Tibial nerve (tissue), 4 donors: ENCODE data around the gene NDUFA13. TPM values are rescaled to one million over a fixed set of nuclear protein-coding genes. Genes with fewer than 3 reads are reported as not detected.

ENCODE experiments used
- DNase-seq, 2 donors: peaks; one replicate each; pipeline ENCODE4 v3.0.0-alpha.2; 2019; ENCODE audit warnings: low spot score in 2 of 2
- H3K27ac ChIP-seq, 4 donors: fragments of 200-600 bp; sonication (generic) in 3 of 4; one replicate each; pipeline ENCODE4 v1.5.1; 2017 to 2019; ENCODE audit warnings: mild to moderate bottlenecking in 1 of 4
- H3K27me3 ChIP-seq, 2 donors: fragments of 200-600 bp; sonication (generic) in 1 of 2; one replicate each; pipeline versions ENCODE4 v1.5.1 to v1.6.0; 2017 to 2019
- H3K36me3 ChIP-seq, 3 donors: fragments of 200-600 bp; sonication (generic); one replicate each; pipeline ENCODE4 v1.5.1; 2018 to 2019
- H3K4me1 ChIP-seq, 4 donors: fragments of 200-600 bp; sonication (generic) in 3 of 4; one replicate each; pipeline ENCODE4 v1.5.1; 2017 to 2019
- H3K4me3 ChIP-seq, 4 donors: fragments of 200-600 bp; sonication (generic) in 3 of 4; one replicate each; pipeline ENCODE4 v1.5.1; 2017 to 2019; ENCODE audit warnings: mild to moderate bottlenecking in 1 of 4, moderate library complexity in 1 of 4
- H3K9me3 ChIP-seq, 4 donors: fragments of 200-600 bp; sonication (generic) in 3 of 4; one replicate each; pipeline ENCODE4 v1.5.1; 2017 to 2019
- CTCF ChIP-seq, 5 experiments: fragments of 200-600 bp in 3 of 5; fragments of 450-650 bp in 2 of 5; sonication (generic) in 3 of 5; IDR thresholded peaks; one replicate each; pipeline ENCODE4 v1.5.1; 2016 to 2019; ENCODE audit warnings: antibody characterized with exemption in 5 of 5, mild to moderate bottlenecking in 3 of 5, moderate library complexity in 2 of 5
- EP300 ChIP-seq, 2 donors: sonication (generic); formaldehyde crosslinking; IDR thresholded peaks; one replicate each; pipeline ENCODE4 v1.6.1; 2017; ENCODE audit warnings: antibody characterized with exemption in 2 of 2, mild to moderate bottlenecking in 1 of 2
- POLR2A ChIP-seq, 2 donors: fragments of 450-650 bp; IDR thresholded peaks; one replicate each; pipeline ENCODE4 v1.6.1; 2017; ENCODE audit warnings: antibody characterized with exemption in 2 of 2, mild to moderate bottlenecking in 2 of 2, moderate library complexity in 2 of 2
- WGBS, 2 donors: methylation state at CpG; one replicate each; pipeline ENCODE4 v1.1.5; 2018; 5-methylcytosine and 5-hydroxymethylcytosine counted together
- total RNA-seq, 4 donors: library from RNA; depleted of rRNA; stranded (reverse); fragments of >200 nt; gene quantifications; one replicate each; pipeline ENCODE4 v1.1.0, GENCODE V29; 2016

The NDUFA13 gene
- total RNA-seq, 4 donors from 2014 or later, result 27.3 to 93.6 (median 61.6) TPM

DNA sequence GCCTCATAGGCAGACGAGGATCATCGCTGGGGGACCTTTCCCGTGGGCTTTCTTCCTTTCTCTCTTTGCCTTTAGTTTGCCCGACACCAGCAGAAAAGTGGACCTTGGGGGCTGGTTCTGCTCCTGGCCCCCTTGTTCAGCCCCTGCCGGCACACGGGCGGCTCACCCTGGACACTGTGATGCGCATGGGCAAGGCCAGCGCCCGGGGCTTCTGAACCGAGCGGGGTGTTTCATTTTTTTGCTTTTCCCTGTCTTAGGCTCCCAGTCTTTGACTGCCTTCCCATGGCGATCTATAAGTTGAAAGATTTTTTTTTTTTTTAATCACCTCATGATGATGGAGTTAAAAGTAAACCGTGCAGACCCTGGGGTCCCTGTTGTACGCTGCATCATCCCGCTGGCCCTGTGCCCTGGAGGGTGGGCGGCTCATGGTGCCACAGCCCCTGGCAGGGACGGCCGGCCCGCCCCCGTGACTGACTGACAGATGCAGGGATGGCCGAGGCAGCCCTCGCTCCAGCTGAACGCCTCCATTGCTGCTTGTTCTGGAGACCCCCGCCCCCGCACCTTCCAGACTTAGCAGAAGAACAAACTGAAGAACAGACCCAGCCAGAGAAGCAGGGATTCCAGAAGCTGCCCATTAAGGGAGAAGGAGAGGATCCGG lies 10.2 kb upstream of the NDUFA13 start:
- no peak for DNase-seq
- no peak for TF ChIP-seq EP300 (IDR thresholded peaks at IDR 0.05)
- TF ChIP-seq POLR2A (IDR thresholded peaks at IDR 0.05), result no peak
- no peak for TF ChIP-seq CTCF (IDR thresholded peaks at IDR 0.05)
- peaks cover 5 to 77% (median 30%) of the 10 kb centered on the region in 3 donors for H3K36me3 ChIP-seq
- no peak overlapping the region for H3K4me3 ChIP-seq
- H3K27ac ChIP-seq, result peak overlapping the region in 1 of 4 donors; percentile 33
- peaks cover 0 to 6% (median 0%) of the 10 kb centered on the region in 4 donors for H3K4me1 ChIP-seq
- no peaks in the 10 kb centered on the region for H3K9me3 ChIP-seq
- 68 to 73% methylated on average over 27 of the region's 27 CpGs for WGBS, 2 donors
- no peaks in the 10 kb centered on the region for H3K27me3 ChIP-seq

DNA sequence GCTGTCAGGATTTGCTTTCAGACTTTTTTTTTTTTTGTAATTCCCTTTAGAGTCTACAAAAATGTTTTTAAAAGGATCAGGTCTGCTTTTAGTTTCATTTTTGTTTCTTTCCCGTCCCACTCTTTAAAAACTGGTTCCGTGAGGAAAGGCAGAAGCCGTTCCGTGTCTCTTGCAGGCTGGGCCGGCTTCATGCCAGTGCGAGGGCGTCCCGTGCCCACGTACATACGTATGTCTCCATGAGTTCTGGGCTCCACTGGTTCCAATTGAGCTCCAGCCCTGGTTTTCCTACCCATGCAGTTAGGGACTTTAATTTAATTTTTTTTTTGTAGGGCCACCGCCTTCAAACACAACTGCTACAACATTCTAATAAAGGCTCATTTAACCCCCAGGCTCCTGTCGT lies 9.4 kb upstream of the NDUFA13 start:
- WGBS, 2 donors, result 54 to 67% methylated on average over 12 of the region's 12 CpGs
- peaks cover 2 to 69% (median 23%) of the 10 kb centered on the region in 3 donors for H3K36me3 ChIP-seq
- H3K4me3 ChIP-seq, result no peak overlapping the region
- H3K4me1 ChIP-seq, result peaks cover 0 to 6% (median 0%) of the 10 kb centered on the region in 4 donors
- H3K27ac ChIP-seq, result peak overlapping the region in 1 of 4 donors; percentile 33
- no peaks in the 10 kb centered on the region for H3K27me3 ChIP-seq
- H3K9me3 ChIP-seq, result no peaks in the 10 kb centered on the region
- no peak for DNase-seq
- TF ChIP-seq EP300 (IDR thresholded peaks at IDR 0.05) (no peak), POLR2A (IDR thresholded peaks at IDR 0.05) (no peak), CTCF (IDR thresholded peaks at IDR 0.05) (no peak)

GRCh38 chr19:19507354-19507753 lies 8.7 kb upstream of the NDUFA13 start:
- DNase-seq, result no peak
- H3K4me3 ChIP-seq, result no peak overlapping the region
- H3K36me3 ChIP-seq, result peaks cover 2 to 61% (median 16%) of the 10 kb centered on the region in 3 donors
- H3K9me3 ChIP-seq, result no peaks in the 10 kb centered on the region
- TF ChIP-seq CTCF (IDR thresholded peaks at IDR 0.05), result no peak
- no peak for TF ChIP-seq POLR2A (IDR thresholded peaks at IDR 0.05)
- no peak for TF ChIP-seq EP300 (IDR thresholded peaks at IDR 0.05)
- peaks cover 0 to 6% (median 0%) of the 10 kb centered on the region in 4 donors for H3K4me1 ChIP-seq
- H3K27ac ChIP-seq, result no peak overlapping the region
- H3K27me3 ChIP-seq, result no peaks in the 10 kb centered on the region
- 70 to 84% methylated on average over 8 of the region's 8 CpGs for WGBS, 2 donors

- Histone ChIP-seq H3K4me1 (peaks cover 0 to 6% (median 0%) of the 10 kb centered on the region in 4 donors), H3K36me3 (peaks cover 2 to 53% (median 7%) of the 10 kb centered on the region in 3 donors), H3K27me3 (no peaks in the 10 kb centered on the region), H3K27ac (no peak overlapping the region), H3K9me3 (no peaks in the 10 kb centered on the region), H3K4me3 (no peak overlapping the region)
- DNase-seq, result no peak
- TF ChIP-seq EP300 (IDR thresholded peaks at IDR 0.05) (no peak), CTCF (IDR thresholded peaks at IDR 0.05) (no peak), POLR2A (IDR thresholded peaks at IDR 0.05) (no peak)
- WGBS, 2 donors, result 76 to 87% methylated on average over 6 to 11 of the region's 11 CpGs
Observed at GRCh38 chr19:19508217-19508616, 7.8 kb upstream of the NDUFA13 start.

DNA sequence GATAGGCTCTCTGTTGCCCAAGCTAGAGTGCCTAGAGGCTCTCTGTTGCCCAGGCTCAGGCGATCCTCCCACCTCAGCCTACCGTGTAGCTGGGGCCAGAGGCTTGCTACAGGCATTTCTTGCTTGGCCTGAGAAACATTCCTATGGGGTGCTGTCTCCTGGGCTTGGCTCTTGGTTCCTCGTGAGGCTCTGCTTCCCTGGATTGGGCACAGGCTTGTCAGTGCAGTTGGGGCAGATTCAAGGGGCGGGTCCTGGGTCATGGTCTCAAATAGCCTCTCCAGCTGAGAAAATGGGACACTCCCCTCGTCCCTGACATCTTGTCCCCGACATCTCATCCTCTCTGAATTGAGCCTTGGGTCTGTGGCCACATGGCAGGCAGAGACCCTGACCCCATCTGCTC lies 5.6 kb upstream of the NDUFA13 start:
- H3K9me3 ChIP-seq, result peaks cover 0 to 7% (median 0%) of the 10 kb centered on the region in 4 donors
- 43 to 46% methylated on average over 5 to 6 of the region's 6 CpGs for WGBS, 2 donors
- no peak overlapping the region for H3K27ac ChIP-seq
- TF ChIP-seq CTCF (IDR thresholded peaks at IDR 0.05), result no peak
- TF ChIP-seq POLR2A (IDR thresholded peaks at IDR 0.05), result no peak
- TF ChIP-seq EP300 (IDR thresholded peaks at IDR 0.05), result no peak
- peaks cover 0 to 22% (median 6%) of the 10 kb centered on the region in 4 donors for H3K4me1 ChIP-seq
- no peak for DNase-seq
- H3K27me3 ChIP-seq, result no peaks in the 10 kb centered on the region
- peaks cover 2 to 30% (median 3%) of the 10 kb centered on the region in 3 donors for H3K36me3 ChIP-seq
- no peak overlapping the region for H3K4me3 ChIP-seq
